ENCODE data around the gene NHSL1. TPM values are rescaled to one million over a fixed set of nuclear protein-coding genes. Genes with fewer than 3 reads are reported as not detected.

The NHSL1 gene
- total RNA-seq, 2 experiments from 2014 or later: 2.7 to 10.6 TPM

- CTCF ChIA-PET (ENCODE audit: unreplicated experiment): no interaction called here
- Histone ChIP-seq H3K27ac (ENCODE audit: low read depth, low read length, poor library complexity, severe bottlenecking) (no peak overlapping the region), H2AFZ (ENCODE audit: low read length) (no peak overlapping the region), H3K36me3 (ENCODE audit: insufficient read depth, low read length) (no peaks in the 10 kb centered on the region), H3K4me2 (ENCODE audit: low read length) (no peak overlapping the region), H3K9me2 (ENCODE audit: insufficient read depth, low read length) (no peaks in the 10 kb centered on the region), H3K4me1 (ENCODE audit: insufficient read depth, low read length, poor library complexity, severe bottlenecking) (peaks cover under 1% of the 10 kb centered on the region), H3K79me2 (ENCODE audit: insufficient read depth, low read depth, low read length) (no peaks in the 10 kb centered on the region), H3K9me3 (ENCODE audit: low read length) (no peaks in the 10 kb centered on the region), H4K20me1 (ENCODE audit: insufficient read depth, low read length) (no peaks in the 10 kb centered on the region), H3K4me3 (ENCODE audit: low read depth, low read length, poor library complexity, severe bottlenecking) (no peak overlapping the region)
- POLR2A ChIA-PET: no interaction called here
- no TSS peak for BruUV-seq (replicated peaks)
- TF ChIP-seq EZH2phosphoT487 (IDR thresholded peaks at IDR 0.05; ENCODE audit: borderline replicate concordance, low read depth, low read length) (no peak), CTCF (conservative IDR thresholded peaks at IDR 0.05; ENCODE audit: low read length) (no peak)
- DNase-seq (ENCODE audit: low spot score): no peak
- intact Hi-C loops (cut with micrococcal nuclease; ENCODE audit: unreplicated experiment): no loop called here
These were observed 27.5 kb upstream of the NHSL1 start for GRCh38 chr6:138526822-138527235.

- no peak overlapping the region for H3K4me3 ChIP-seq (ENCODE audit: low read depth, low read length, poor library complexity, severe bottlenecking)
- DNase-seq (ENCODE audit: low spot score): no peak
- intact Hi-C loops (cut with micrococcal nuclease; ENCODE audit: unreplicated experiment): no loop called here
- no peak overlapping the region for H3K4me2 ChIP-seq (ENCODE audit: low read length)
- no peak overlapping the region for H2AFZ ChIP-seq (ENCODE audit: low read length)
- H4K20me1 ChIP-seq (ENCODE audit: insufficient read depth, low read length): no peaks in the 10 kb centered on the region
- H3K9me2 ChIP-seq (ENCODE audit: insufficient read depth, low read length): no peaks in the 10 kb centered on the region
- no peaks in the 10 kb centered on the region for H3K79me2 ChIP-seq (ENCODE audit: insufficient read depth, low read depth, low read length)
- H3K36me3 ChIP-seq (ENCODE audit: insufficient read depth, low read length): no peaks in the 10 kb centered on the region
- no peak for TF ChIP-seq EZH2phosphoT487 (IDR thresholded peaks at IDR 0.05; ENCODE audit: borderline replicate concordance, low read depth, low read length)
- no peak for TF ChIP-seq CTCF (conservative IDR thresholded peaks at IDR 0.05; ENCODE audit: low read length)
- H3K4me1 ChIP-seq (ENCODE audit: insufficient read depth, low read length, poor library complexity, severe bottlenecking): peaks cover 5% of the 10 kb centered on the region
- ChIA-PET CTCF (ENCODE audit: unreplicated experiment) (no interaction called here), POLR2A (interaction anchor here (0.6 to 0.9 kb wide), 3 partner anchors 28 to 36 kb away, joined by 3 to 5 read pairs (median 3); no protein-coding TSS in a partner anchor)
- H3K9me3 ChIP-seq (ENCODE audit: low read length): no peaks in the 10 kb centered on the region
- BruUV-seq (replicated peaks): no TSS peak
- no peak overlapping the region for H3K27ac ChIP-seq (ENCODE audit: low read depth, low read length, poor library complexity, severe bottlenecking)
These were observed 26.1 kb upstream of the NHSL1 start for GRCh38 chr6:138525355-138525754.

- Histone ChIP-seq H4K20me1 (ENCODE audit: insufficient read depth, low read length) (no peaks in the 10 kb centered on the region), H3K9me3 (ENCODE audit: low read length) (no peaks in the 10 kb centered on the region), H3K79me2 (ENCODE audit: insufficient read depth, low read depth, low read length) (no peaks in the 10 kb centered on the region), H3K4me2 (ENCODE audit: low read length) (no peak overlapping the region), H3K9me2 (ENCODE audit: insufficient read depth, low read length) (no peaks in the 10 kb centered on the region), H3K36me3 (ENCODE audit: insufficient read depth, low read length) (no peaks in the 10 kb centered on the region), H2AFZ (ENCODE audit: low read length) (no peak overlapping the region), H3K27ac (ENCODE audit: low read depth, low read length, poor library complexity, severe bottlenecking) (no peak overlapping the region), H3K4me3 (ENCODE audit: low read depth, low read length, poor library complexity, severe bottlenecking) (no peak overlapping the region), H3K4me1 (ENCODE audit: insufficient read depth, low read length, poor library complexity, severe bottlenecking) (peaks cover 5% of the 10 kb centered on the region)
- DNase-seq (ENCODE audit: low spot score): no peak
- ChIA-PET CTCF (ENCODE audit: unreplicated experiment) (no interaction called here), POLR2A (interaction anchor here (0.6 to 0.9 kb wide), 5 partner anchors 13 to 609 kb away, joined by 3 read pairs; no protein-coding TSS in a partner anchor)
- intact Hi-C loops (cut with micrococcal nuclease; ENCODE audit: unreplicated experiment): no loop called here
- BruUV-seq (replicated peaks): no TSS peak
- TF ChIP-seq CTCF (conservative IDR thresholded peaks at IDR 0.05; ENCODE audit: low read length) (no peak), EZH2phosphoT487 (IDR thresholded peaks at IDR 0.05; ENCODE audit: borderline replicate concordance, low read depth, low read length) (no peak)
These were observed 25.2 kb upstream of the NHSL1 start for GRCh38 chr6:138524526-138524925.
